ENCODE results near the gene RND3.

Gene RND3

GRCh38 chr2:150429384-150429961, 58.0 kb downstream of the RND3 start:
- no CpG with 5 or more reads among the region's 3 CpGs for WGBS (ENCODE audit: extremely low coverage, insufficient coverage, low lambda C conversion rate)
- no peak overlapping the region for H4K8ac ChIP-seq (ENCODE audit: low read depth, low read length)
- H2BK15ac ChIP-seq (replicated peaks; ENCODE audit: low read depth): no peak overlapping the region
- peak overlapping the region; percentile 14 for H3K18ac ChIP-seq (ENCODE audit: low read length)
- no peak overlapping the region for H2BK120ac ChIP-seq (ENCODE audit: low read depth, low read length)
- H3K27me3 ChIP-seq (ENCODE audit: insufficient read depth, low read length, poor library complexity): no peaks in the 10 kb centered on the region
- H2BK5ac ChIP-seq (ENCODE audit: low read length): no peak overlapping the region
- no peak overlapping the region for H3K9ac ChIP-seq (ENCODE audit: low read length)
- H3K27ac ChIP-seq (ENCODE audit: low read depth, low read length): no peak overlapping the region
- no peak overlapping the region for H3K23ac ChIP-seq (ENCODE audit: low read length)
- no peak overlapping the region for H2AK5ac ChIP-seq (ENCODE audit: low read length)
- no peak overlapping the region for H3K4me2 ChIP-seq (ENCODE audit: low read length)
- H3K56ac ChIP-seq (ENCODE audit: low read length): no peak overlapping the region
- no peaks in the 10 kb centered on the region for H3K79me2 ChIP-seq (ENCODE audit: control insufficient read depth, insufficient read depth, low read length)
- H3K4ac ChIP-seq (ENCODE audit: low read depth, low read length): no peak overlapping the region
- DNase-seq: no peak
- no peak overlapping the region for H4K5ac ChIP-seq (ENCODE audit: low read length)
- H3K36me3 ChIP-seq (ENCODE audit: control insufficient read depth, insufficient read depth, low read length): no peaks in the 10 kb centered on the region
- H3K79me1 ChIP-seq (ENCODE audit: low read length): no peaks in the 10 kb centered on the region
- no peak overlapping the region for H3K4me3 ChIP-seq (ENCODE audit: low read length)
- peaks cover 7% of the 10 kb centered on the region for H3K4me1 ChIP-seq (ENCODE audit: control insufficient read depth, low read depth, low read length)

GRCh38 chr2:150428641-150429040, 58.8 kb downstream of the RND3 start:
- no peak overlapping the region for H3K4ac ChIP-seq (ENCODE audit: low read depth, low read length)
- no CpG with 5 or more reads among the region's 2 CpGs for WGBS (ENCODE audit: extremely low coverage, insufficient coverage, low lambda C conversion rate)
- H2BK120ac ChIP-seq (ENCODE audit: low read depth, low read length): no peak overlapping the region
- H2BK15ac ChIP-seq (replicated peaks; ENCODE audit: low read depth): no peak overlapping the region
- H4K8ac ChIP-seq (ENCODE audit: low read depth, low read length): no peak overlapping the region
- no peak overlapping the region for H3K4me2 ChIP-seq (ENCODE audit: low read length)
- H3K36me3 ChIP-seq (ENCODE audit: control insufficient read depth, insufficient read depth, low read length): no peaks in the 10 kb centered on the region
- H3K4me1 ChIP-seq (ENCODE audit: control insufficient read depth, low read depth, low read length): peaks cover 7% of the 10 kb centered on the region
- H2BK5ac ChIP-seq (ENCODE audit: low read length): no peak overlapping the region
- H3K27me3 ChIP-seq (ENCODE audit: insufficient read depth, low read length, poor library complexity): no peaks in the 10 kb centered on the region
- H4K5ac ChIP-seq (ENCODE audit: low read length): no peak overlapping the region
- H3K18ac ChIP-seq (ENCODE audit: low read length): no peak overlapping the region
- no peaks in the 10 kb centered on the region for H3K79me2 ChIP-seq (ENCODE audit: control insufficient read depth, insufficient read depth, low read length)
- no peak overlapping the region for H3K27ac ChIP-seq (ENCODE audit: low read depth, low read length)
- H3K9ac ChIP-seq (ENCODE audit: low read length): no peak overlapping the region
- H2AK5ac ChIP-seq (ENCODE audit: low read length): no peak overlapping the region
- no peak for DNase-seq
- H3K79me1 ChIP-seq (ENCODE audit: low read length): no peaks in the 10 kb centered on the region
- no peak overlapping the region for H3K23ac ChIP-seq (ENCODE audit: low read length)
- H3K56ac ChIP-seq (ENCODE audit: low read length): no peak overlapping the region
- no peak overlapping the region for H3K4me3 ChIP-seq (ENCODE audit: low read length)

GRCh38 chr2:150427298-150427697, 60.2 kb downstream of the RND3 start:
- Histone ChIP-seq H4K8ac (ENCODE audit: low read depth, low read length) (no peak overlapping the region), H3K4me1 (ENCODE audit: control insufficient read depth, low read depth, low read length) (peaks cover 7% of the 10 kb centered on the region), H3K27ac (ENCODE audit: low read depth, low read length) (no peak overlapping the region), H3K79me1 (ENCODE audit: low read length) (no peaks in the 10 kb centered on the region), H3K4ac (ENCODE audit: low read depth, low read length) (no peak overlapping the region), H3K79me2 (ENCODE audit: control insufficient read depth, insufficient read depth, low read length) (no peaks in the 10 kb centered on the region), H2BK120ac (ENCODE audit: low read depth, low read length) (no peak overlapping the region), H3K18ac (ENCODE audit: low read length) (peak overlapping the region; percentile 87), H3K4me2 (ENCODE audit: low read length) (no peak overlapping the region), H3K36me3 (ENCODE audit: control insufficient read depth, insufficient read depth, low read length) (no peaks in the 10 kb centered on the region), H2BK5ac (ENCODE audit: low read length) (no peak overlapping the region), H3K56ac (ENCODE audit: low read length) (no peak overlapping the region), H3K9ac (ENCODE audit: low read length) (no peak overlapping the region), H3K4me3 (ENCODE audit: low read length) (no peak overlapping the region), H2BK15ac (replicated peaks; ENCODE audit: low read depth) (peak overlapping the region; percentile 74), H3K23ac (ENCODE audit: low read length) (no peak overlapping the region), H2AK5ac (ENCODE audit: low read length) (no peak overlapping the region), H3K27me3 (ENCODE audit: insufficient read depth, low read length, poor library complexity) (no peaks in the 10 kb centered on the region), H4K5ac (ENCODE audit: low read length) (no peak overlapping the region)
- no CpG with 5 or more reads among the region's 3 CpGs for WGBS (ENCODE audit: extremely low coverage, insufficient coverage, low lambda C conversion rate)
- DNase-seq: peak; percentile 46

GRCh38 chr2:150426724-150427123, 60.7 kb downstream of the RND3 start:
- no peak overlapping the region for H3K56ac ChIP-seq (ENCODE audit: low read length)
- no peak overlapping the region for H3K27ac ChIP-seq (ENCODE audit: low read depth, low read length)
- H4K5ac ChIP-seq (ENCODE audit: low read length): no peak overlapping the region
- no peak overlapping the region for H4K8ac ChIP-seq (ENCODE audit: low read depth, low read length)
- no peak overlapping the region for H3K9ac ChIP-seq (ENCODE audit: low read length)
- H3K4me1 ChIP-seq (ENCODE audit: control insufficient read depth, low read depth, low read length): peaks cover 7% of the 10 kb centered on the region
- peak; percentile 91 for DNase-seq
- no peaks in the 10 kb centered on the region for H3K79me2 ChIP-seq (ENCODE audit: control insufficient read depth, insufficient read depth, low read length)
- H3K4ac ChIP-seq (ENCODE audit: low read depth, low read length): no peak overlapping the region
- H3K4me2 ChIP-seq (ENCODE audit: low read length): no peak overlapping the region
- WGBS (ENCODE audit: extremely low coverage, insufficient coverage, low lambda C conversion rate): no CpG with 5 or more reads among the region's 4 CpGs
- H3K18ac ChIP-seq (ENCODE audit: low read length): no peak overlapping the region
- H2BK120ac ChIP-seq (ENCODE audit: low read depth, low read length): no peak overlapping the region
- no peaks in the 10 kb centered on the region for H3K27me3 ChIP-seq (ENCODE audit: insufficient read depth, low read length, poor library complexity)
- H3K23ac ChIP-seq (ENCODE audit: low read length): no peak overlapping the region
- H2BK15ac ChIP-seq (replicated peaks; ENCODE audit: low read depth): no peak overlapping the region
- no peaks in the 10 kb centered on the region for H3K79me1 ChIP-seq (ENCODE audit: low read length)
- H3K4me3 ChIP-seq (ENCODE audit: low read length): no peak overlapping the region
- no peaks in the 10 kb centered on the region for H3K36me3 ChIP-seq (ENCODE audit: control insufficient read depth, insufficient read depth, low read length)
- H2BK5ac ChIP-seq (ENCODE audit: low read length): no peak overlapping the region
- H2AK5ac ChIP-seq (ENCODE audit: low read length): no peak overlapping the region

GRCh38 chr2:150426315-150426714, 61.2 kb downstream of the RND3 start:
- Histone ChIP-seq H2BK15ac (replicated peaks; ENCODE audit: low read depth) (no peak overlapping the region), H3K4me2 (ENCODE audit: low read length) (no peak overlapping the region), H2AK5ac (ENCODE audit: low read length) (no peak overlapping the region), H3K27ac (ENCODE audit: low read depth, low read length) (no peak overlapping the region), H2BK5ac (ENCODE audit: low read length) (no peak overlapping the region), H3K18ac (ENCODE audit: low read length) (no peak overlapping the region), H3K27me3 (ENCODE audit: insufficient read depth, low read length, poor library complexity) (no peaks in the 10 kb centered on the region), H3K36me3 (ENCODE audit: control insufficient read depth, insufficient read depth, low read length) (no peaks in the 10 kb centered on the region), H3K4ac (ENCODE audit: low read depth, low read length) (no peak overlapping the region), H3K4me1 (ENCODE audit: control insufficient read depth, low read depth, low read length) (peaks cover 7% of the 10 kb centered on the region), H3K79me1 (ENCODE audit: low read length) (no peaks in the 10 kb centered on the region), H3K4me3 (ENCODE audit: low read length) (no peak overlapping the region), H4K8ac (ENCODE audit: low read depth, low read length) (no peak overlapping the region), H3K79me2 (ENCODE audit: control insufficient read depth, insufficient read depth, low read length) (no peaks in the 10 kb centered on the region), H4K5ac (ENCODE audit: low read length) (no peak overlapping the region), H3K23ac (ENCODE audit: low read length) (no peak overlapping the region), H3K56ac (ENCODE audit: low read length) (no peak overlapping the region), H2BK120ac (ENCODE audit: low read depth, low read length) (no peak overlapping the region), H3K9ac (ENCODE audit: low read length) (no peak overlapping the region)
- WGBS (ENCODE audit: extremely low coverage, insufficient coverage, low lambda C conversion rate): no CpG with 5 or more reads among the region's 2 CpGs
- DNase-seq: no peak
